ENCODE data around the gene TTC27.

TTC27 gene

DNA sequence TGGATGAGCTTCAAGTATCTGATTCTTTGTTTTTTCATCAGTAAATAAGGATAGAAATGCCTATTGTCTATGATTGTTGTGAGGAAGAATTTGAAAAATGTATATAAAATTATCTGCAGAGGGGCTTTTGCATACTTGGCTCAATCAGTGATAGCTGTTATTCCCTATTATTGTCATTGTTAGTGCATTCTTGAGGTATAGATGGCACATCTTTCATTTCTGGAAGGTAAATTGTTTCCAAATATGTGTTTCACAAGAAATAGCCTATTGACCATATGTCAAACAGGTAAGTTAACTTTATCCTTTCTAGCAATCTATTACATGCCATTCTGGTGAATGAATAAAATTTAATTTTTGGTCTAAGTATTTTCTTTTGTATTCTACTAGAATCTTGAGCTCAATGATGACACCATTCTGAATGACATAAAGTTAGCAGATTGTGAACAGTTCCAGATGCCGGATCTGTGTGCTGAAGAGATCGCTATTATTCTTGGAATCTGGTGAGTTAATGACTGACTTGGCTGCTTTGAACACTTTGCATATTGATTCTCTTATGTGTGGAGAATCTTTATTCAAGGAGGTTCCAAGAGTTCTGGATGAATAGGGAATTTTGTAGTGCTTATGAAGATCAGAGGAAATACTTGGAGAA is 44.2 kb downstream of the TTC27 start:
- peak; percentile 51 for DNase-seq

DNA sequence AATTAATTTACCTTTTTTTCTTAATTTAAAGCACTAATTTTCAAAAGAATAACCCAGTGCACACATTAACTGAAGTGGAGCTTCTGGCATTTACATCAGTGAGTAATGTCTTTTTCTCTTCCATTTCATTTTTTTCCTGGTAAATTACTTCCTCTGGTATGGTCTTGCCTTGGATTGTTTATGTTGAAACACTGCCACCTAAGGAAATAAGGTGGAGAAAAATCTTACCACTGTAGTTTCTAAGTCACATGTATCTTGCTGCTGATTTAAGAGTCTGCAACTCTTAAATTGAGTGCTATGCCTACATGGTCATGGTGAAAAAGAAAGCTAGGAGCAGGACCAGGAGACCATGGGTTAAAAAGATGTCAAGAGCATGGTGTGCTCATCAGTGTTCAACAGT is 51.0 kb downstream of the TTC27 start:
- peak; percentile 61 for DNase-seq

DNA sequence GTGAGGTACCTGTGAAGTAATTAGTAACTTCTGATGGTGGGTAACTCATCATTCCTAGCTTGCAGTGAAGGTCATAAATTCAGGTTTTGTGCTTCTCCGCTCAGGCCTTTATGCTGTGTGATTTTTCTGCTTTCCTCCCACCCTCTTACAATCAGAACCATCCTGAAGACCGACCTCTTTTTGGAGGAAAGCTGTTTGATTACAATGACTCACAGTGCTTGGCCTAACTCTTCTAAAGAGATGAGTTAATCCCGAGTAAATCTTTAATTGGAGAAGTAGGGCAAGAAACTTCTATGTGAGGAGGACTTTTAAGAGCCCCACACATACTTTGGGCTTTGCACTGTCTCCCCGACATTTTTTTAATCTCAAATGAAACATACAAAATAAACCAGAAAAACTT is 53.1 kb downstream of the TTC27 start:
- no peak for DNase-seq

DNA sequence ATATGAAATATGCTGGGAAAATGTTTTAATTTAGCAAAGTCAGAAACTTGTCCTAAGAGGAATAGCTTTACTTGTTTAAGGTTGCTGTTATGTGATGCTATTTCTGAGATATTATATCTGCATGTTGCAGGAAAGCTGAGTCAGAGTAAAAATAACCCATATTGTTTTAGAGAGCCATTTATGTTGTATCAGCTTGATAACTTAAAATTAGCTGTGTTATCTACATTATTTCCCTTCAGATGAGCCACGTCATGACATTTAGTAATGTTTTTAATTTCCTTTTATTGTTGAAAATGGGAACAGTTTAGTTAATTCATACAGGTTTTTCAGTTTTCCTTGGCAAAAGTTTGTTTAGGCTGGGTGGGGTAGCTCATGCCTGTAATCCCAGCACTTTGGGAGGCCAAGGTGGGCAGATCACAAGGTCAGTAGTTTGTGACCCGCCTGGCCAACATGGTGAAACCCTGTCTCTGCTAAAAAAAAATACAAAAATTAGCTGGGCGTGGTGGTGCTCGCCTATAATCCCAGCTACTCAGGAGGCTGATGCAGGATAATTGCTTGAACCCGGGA is 55.8 kb downstream of the TTC27 start:
- no peak for DNase-seq

DNA sequence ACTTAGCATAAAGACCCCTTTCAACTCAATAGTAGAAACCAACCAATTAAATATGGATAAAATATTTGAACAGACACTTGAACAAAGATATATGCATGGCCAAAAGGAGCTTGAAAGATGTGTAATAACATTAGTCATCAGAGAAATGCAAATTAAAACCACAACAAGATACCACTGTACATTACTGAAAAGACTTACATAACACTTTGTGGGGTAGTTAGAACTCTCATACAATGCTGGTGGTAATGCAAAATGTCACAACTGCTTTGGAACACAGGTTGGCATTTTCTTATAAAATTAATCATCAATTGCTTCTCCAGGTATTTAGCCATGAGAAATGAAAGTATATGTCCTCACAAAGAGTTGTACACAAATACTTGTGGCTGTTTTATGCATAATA is 60.7 kb downstream of the TTC27 start:
- DNase-seq: peak; percentile 75

DNA sequence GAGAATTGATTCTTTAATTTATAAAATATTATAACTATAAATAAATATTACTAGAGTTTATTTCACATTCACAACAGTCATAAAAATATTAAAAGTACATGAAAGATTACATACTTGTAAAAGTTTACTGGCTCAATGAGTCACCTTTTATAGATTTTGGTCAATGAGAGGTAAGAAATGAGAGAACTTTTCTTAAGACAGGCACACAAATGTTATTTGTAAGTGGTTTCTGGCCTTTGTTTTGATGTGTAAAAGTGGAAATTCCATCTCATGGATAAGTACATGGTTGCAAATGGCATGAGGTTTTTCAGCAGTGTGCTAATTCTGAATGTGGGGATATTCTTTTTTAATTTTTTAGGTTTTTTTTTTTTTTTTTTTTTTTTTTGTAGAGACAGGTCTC is 63.8 kb downstream of the TTC27 start:
- no peak for DNase-seq

DNA sequence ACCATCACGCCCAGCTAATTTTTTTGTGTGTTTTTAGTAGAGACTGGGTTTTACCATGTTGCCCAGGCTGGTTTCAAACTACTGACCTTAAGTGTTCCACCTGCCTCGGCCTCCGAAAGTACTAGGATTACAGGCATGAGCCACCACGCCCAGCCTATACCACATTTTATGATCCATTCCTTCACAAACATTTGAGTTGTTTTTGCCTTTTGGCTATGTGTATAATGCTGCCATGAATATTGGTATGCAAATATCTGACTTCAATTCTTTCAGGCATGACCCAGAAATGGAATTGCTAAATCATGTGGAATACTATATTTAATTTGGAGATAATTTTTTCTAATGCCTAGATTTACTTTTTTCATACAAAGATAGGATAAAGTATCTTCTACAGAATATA is 68.6 kb downstream of the TTC27 start:
- no peak for DNase-seq

DNA sequence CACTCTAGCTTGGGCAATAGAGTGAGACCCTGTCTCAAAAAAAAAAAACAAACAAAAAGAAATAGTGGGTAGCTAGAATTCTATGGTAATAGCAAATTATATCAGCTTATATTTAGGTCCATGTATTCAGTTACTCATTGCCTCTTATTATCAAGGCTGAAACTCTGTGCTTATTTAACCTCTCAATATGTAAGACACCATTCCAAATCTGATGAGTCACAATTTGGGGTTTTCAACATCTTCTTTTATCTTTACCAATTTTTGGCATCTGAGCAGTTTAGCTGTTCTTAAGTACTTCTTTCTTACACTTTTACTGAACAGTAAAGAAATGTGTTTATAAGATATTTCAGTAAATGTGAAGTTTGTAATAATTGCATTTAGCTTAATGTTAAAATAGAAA is 69.3 kb downstream of the TTC27 start:
- peak; percentile 74 for DNase-seq

DNA sequence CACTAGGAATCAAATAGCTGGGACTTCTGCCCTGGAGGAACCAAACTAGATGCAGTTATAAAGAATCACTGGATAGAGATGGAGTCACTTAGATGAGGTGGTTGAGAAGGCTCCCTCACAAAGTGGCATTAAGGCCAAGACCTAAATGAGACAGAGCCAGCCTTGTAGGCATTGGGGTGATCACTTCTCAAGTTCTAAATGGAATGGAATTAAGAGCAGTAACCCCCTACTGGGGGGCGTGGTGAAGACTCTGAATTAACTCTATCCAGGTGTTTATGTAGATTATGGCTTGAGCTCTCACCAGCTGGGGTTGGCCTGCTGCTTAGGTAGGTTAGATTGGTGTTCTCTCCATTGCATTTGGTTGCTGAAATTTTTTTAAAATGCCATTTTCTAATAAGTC is 71.3 kb downstream of the TTC27 start:
- no peak for DNase-seq

DNA sequence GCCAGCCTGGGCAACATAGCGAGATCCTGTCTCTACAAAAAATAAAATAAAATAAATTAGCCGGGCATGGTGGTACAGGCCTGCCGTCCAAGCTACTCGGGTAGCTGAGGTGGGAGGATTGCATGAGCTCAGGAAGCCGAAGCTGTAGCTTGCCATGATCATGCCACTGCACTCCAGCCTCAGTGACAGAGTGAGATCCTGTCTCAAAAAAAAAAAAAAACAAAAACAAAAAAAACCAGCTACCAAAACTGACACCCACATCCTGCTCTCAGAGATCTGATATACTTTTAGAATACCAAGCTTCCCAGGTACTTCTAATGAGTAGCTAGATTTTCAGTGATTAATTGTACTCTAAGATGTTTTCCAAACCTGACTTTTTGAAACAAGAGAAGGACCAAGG is 74.0 kb downstream of the TTC27 start:
- no peak for DNase-seq

DNA sequence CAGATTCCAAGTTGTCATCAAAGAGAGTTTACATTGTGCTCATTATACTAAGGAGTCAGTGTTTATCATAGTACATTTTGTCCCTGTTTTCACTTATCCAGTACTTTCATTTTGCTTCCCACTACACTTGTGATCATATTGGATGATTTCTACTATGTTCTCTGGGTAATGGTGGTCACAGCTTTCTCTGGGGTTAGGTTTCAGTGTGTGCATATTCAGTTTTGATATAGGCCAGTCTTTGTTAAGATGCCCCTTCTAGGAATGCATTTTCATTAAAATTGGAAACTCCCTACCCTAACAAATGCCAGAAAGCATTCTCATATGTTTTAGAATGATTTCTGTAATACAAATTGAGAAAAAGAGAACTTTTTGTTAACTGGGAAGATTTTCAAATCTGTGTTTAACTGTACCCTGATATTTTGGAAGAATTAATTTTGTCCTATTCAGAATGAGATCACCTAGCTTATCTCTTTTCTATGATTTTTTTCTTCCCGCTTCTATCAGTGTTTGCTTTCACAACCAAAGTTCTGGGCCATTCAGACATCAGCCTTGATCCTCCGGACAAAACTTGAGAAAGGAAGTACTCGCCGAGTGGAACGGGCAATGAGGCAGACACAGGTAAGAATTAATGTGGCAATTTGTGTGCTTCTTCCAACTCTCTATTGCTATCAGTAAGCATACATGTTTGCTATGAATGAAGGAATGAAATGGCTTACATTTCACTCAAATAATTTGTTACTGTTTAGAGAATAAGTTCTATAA is 74.6 kb downstream of the TTC27 start:
- DNase-seq: no peak

DNA sequence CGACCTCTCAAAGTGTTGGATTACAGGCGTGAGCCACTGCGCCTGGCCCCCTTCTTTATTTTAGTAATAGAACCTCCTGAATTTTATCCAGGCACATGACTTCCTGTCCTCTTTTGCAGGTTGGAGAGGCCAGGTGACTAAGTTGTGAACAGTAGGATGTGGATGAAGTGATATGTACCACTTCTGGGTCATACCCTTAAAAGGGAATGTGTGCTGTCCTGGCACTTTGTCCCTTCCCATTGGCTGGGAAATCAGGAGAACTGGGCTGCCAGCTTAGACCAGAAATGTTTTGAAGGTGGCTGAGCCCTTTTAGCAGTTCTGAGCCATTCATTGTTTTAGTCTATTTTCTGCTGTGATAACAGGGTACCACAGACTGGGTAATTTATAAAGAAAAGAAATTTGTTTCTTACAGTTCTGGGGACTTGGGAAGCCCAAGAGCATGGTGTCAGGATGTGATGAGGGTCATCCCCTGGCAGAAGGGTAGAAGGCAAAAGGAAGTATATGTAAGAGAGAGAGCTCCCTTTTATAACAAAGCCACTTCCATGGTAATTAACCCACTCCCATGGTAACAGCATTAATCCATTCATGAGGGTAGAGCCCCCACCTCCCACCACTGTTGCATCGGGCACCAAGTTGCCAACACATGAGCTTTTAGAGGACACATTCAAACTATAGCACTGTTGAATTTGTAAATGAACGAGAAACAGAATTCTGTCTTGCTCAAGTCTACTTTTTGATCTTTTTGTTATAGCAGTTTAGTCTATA is 79.1 kb downstream of the TTC27 start:
- no peak for DNase-seq

DNA sequence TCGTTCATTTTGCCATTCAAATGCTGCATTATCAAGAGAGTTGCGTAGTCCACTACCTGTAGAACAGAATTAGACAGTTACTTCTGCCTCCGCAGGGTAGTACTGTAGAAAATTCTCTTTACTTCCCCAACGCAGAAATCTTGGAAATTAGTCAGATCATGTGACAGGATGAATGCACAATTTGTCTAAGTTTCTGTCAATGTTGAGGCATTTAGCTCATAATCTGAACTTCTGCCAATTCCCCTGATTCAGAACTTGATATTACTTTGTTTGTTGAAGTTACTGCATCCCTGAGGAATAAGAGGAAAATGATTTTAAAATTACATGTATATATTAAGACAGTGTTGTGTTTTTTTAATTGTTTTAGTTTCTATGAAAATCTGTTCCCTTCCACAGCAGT is 83.4 kb downstream of the TTC27 start:
- DNase-seq: peak; percentile 86

DNA sequence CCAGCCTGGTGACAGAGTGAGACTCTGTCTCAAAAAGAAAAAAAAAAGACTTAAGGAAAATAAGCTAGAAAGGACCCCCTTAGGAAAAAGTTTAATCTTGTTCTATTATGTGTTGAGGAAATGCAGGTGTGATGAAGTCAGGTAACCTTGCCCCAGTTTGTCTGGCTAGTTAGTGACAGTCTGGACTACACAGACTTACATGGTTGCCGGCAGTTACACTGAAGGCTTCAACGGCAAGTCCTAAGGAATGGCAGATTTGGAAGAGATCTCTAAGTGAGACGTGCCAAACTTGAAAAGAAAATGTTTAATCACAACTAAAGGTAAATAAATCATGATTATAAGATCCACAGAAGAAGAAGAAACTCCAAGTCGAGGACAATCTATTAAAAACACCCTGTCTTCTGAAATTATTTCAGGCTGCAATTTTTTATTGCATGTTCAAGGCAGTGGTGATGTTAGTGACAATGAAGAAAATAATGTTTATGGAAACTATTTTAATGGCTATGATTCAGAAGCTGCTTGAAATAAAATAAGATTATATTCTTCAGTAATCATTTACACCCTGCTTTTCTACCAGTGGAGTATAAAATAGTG is 84.2 kb downstream of the TTC27 start:
- no peak for DNase-seq

DNA sequence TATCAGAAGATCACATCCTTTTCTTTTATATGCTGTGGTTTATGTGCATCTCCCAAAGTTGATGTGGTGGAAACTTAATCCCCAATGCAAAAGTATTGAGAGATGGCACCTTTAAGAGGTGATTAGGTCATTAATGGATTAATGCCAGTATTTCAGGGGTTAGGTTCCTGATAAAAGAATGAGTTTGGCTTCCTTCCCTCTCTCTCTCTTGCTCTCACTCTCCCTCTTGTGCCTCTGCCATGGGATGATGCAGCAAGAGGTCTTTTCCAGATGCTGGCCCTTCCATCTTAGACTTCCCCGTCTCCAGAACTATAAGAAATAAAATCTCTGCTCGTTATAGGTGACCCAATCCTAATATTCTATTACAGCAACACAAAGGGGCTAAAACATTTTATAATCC is 85.0 kb downstream of the TTC27 start:
- DNase-seq: peak; percentile 18

DNA sequence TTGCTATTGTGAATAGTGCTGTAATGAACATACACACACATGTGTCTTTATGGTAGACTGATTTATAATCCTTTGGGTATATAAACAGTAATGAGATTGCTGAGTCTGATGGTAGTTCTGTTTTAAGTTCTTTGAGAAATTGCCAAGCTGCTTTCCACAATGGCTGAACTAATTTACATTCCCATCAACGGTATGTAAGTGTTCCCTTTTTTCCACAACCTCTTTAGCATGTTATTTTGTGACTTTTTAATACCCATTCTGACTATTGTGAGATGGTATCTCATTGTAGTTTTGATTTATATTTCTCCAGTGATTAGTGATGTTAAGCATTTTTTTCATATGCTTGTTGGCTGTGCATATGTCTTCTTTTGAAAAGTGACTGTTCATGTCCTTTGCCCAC is 86.7 kb downstream of the TTC27 start:
- DNase-seq: no peak

DNA sequence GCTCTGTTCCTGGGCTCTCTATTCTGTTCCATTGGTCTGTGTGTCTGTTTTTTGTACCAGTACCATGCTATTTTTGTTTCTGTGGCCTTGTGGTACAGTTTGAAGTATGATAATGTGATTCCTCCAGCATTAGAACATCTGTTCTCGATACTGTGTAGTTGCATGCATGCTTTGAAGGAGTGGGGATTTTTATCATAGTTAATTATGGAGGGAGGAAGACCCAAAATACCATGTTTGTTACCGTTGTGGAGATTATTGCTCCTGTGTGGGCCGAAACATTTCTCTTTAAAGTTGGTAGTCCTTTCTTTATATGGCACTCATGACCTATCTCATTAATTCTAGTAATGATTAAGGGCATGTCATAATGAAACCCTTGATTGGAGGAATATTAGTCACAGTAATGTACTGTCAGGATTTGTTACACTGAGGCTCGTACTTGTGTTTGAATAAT is 87.6 kb downstream of the TTC27 start:
- DNase-seq: no peak

DNA sequence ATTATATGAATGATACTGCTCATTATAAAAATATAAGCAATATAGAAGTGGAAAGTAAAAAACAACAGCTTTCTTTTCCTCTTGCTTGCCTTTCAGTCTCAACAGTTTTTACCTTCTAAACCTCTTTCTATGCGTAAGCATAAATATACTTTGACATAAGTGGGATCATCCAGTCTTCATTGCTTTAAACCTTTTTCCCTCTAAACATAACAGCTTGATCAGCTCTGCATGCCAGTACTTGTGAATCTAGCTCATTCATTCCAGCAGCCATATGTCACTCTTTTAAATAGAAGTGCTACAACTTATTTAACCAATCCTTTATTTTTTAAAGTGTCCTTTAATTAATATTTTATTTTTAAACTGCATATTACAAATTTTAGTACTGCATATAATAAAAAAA is 88.1 kb downstream of the TTC27 start:
- peak; percentile 49 for DNase-seq

DNA sequence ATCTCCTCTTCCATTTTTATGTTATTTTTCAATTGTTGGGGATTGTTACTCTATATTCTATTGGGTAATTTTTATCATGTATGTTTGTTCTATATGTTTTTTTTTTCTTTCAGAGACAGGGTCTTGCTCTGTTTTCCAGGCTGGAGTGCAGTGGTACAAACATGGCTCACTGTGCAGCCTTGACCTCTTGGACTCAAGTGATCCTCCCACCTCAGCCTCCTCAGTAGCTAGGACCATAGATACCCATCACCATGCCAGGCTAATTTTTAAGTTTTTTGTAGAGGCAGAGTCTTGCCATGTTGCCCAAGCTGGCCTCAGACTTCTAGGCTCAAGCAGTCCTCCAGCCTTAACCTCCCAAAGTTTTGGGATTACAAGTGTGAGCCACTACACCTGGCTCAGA is 88.7 kb downstream of the TTC27 start:
- no peak for DNase-seq

DNA sequence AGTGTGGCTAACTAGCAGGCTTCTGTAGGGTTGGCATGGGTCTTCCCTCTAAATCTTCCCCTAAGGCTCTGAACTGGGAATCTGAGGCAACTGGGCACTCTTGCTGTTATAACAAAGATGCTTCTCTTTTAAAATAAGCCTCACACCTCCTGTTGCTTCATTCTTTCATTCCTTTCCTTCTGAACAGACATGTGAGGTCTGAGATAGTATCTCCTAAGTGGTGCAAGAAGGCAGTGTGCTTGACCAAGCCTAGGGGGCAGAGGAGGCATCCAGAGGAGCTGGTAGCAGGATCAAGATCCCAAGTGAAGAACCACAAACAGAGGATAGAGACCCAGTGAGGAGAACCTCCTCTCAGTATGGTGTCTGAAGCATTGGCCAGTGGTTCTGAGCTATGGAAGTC is 90.9 kb downstream of the TTC27 start:
- DNase-seq: no peak

DNA sequence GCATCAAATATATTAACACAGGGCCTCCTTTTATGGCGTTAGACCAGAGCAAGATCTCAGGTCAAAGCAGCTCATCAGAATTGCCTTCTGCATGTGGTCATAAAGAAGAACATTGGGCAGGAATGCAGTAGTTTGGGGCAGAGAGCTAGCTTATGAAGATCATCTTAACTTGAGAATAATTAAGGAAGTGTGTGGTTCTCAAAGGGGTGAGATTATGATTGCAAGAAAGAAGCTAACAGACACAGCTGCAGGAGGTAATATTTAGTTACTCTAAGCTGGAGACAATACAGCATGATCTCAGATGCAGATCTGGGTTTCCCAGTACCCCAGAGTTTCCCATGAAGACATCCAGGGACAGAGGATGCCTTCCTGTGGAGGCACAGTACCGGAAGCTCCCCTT is 91.6 kb downstream of the TTC27 start:
- no peak for DNase-seq

DNA sequence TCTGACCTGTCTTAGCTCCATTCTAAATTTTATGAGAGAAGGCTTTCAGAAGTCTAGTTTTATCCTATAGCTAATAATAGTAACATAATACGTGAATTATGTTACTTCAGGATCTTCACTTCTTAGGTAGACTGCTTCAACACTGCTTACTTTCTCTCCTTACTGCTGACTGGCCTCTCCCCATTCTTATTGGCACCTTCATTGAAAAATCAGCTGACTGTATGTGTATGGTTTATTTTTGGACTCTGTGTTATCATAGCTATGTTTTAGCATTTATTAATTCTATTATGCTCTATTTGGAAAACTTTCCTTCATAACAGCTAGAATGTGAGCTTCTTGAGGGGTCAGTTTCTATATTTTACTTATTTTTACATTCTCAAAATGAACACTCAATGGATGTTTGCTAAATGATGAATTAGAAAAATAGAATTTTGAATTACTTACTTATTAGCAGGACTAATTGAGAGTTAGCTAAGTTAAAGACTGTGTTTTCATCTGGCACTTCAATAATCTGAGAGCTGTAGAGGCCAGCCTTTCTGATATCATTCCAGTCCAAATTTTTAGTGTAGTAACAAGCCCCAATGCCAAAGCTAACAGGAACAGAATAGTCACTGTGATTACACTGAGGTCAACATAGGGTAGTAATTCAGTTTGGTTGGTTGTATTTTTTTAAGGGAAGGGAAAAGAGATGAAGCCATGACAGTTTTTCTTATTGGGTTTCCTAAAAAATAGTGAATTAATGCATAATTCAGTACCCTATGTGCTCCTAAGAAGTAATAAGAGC is 92.3 kb downstream of the TTC27 start:
- no peak for DNase-seq
